Measurements from ENCODE around the gene ARRB1.
"Not testable (repeated sequence)": the region's sequence is repeated elsewhere in the genome, so short reads cannot be mapped to it uniquely, and the experiment has no call there.

Gene ARRB1

DNA sequence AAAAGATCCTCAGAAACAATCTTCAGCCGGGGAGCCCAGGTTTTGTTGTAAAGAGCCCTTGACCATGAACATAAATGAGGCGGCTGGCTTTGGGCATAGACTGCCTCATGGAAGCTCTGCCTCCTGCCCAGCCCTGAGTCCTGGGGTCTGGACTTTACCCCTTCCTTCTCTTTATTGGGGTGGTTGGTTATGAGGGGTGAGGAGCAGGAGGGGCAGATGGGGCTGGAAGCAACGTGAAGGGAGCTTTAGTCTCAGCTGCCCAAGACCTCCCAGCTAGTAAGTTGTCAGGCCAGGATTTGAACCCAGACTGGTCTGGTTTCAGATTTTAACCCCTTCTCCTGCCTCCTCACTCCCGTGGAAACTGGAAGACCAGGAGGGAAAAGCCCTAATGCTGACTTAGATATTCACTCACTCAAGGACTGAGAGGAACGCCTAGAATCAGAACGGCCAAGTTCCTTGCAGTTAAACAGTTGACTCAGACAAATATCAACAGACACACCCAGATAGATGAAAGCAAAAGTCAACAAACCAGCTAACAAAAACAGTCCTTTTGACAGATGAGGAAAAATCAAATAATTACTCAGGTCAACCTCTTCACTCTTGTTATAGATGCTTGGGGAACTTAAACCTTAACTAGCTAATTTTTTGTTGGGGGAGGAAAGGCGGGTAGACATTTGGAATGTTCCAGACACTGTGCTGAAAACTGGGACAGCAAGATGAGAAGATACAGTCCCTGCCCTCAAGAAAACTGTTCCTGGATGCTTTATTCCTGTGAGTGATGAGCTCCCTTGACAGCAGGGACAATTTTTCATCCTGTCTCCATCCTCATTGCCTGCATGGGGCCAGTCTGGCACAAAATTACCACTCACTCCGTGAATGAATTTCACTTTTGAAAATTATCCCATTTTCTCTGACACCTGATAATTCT, 20.8 kb upstream of the ARRB1 start:
- DNase-seq (ENCODE audit: low read depth), result no peak
- TF ChIP-seq CTCF (IDR thresholded peaks at IDR 0.05; ENCODE audit: control insufficient read depth, insufficient read depth, low read depth, low read length, missing control alignments), result no peak
- H3K4me3 ChIP-seq (ENCODE audit: control insufficient read depth, low read depth, low read length), result no peak overlapping the region

DNA sequence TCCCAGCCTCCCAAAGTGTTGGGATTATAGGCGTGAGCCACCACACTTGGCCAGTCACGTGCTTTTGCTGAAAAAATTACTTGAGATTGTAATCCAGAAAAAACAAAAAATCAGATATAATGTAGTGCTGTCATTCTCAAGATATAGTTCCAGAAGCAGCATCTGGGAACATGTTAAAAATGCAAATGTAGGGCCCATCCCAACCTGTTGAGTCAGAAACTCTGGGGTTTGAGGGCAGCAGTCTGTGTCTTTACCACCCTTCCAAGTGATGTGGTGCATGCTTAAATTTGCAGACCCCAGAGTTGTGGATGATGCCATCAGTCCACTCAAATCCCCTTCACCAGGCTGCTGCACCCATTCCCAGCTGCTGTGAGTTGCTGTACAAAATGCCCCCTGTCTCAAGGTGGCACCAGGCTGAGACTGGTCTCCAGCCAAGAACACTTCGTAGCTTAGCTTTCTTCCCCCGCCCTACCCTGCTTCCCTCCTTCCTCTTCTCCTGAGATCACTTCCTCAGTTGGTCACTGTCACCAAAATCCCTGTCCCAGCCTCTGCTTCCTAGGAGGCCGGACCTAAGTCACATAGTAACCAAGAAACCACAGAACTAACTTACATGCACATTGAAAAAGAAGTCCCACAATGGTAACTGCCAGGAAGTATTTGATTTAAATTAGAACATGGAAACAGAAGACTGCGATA, 18.2 kb upstream of the ARRB1 start:
- no peak for TF ChIP-seq CTCF (IDR thresholded peaks at IDR 0.05; ENCODE audit: control insufficient read depth, insufficient read depth, low read depth, low read length, missing control alignments)
- no peak for DNase-seq (ENCODE audit: low read depth)
- no peak overlapping the region for H3K4me3 ChIP-seq (ENCODE audit: control insufficient read depth, low read depth, low read length)

GRCh38 chr11:75366826-75367225, 15.4 kb upstream of the ARRB1 start:
- DNase-seq (ENCODE audit: low read depth); H3K4me3 ChIP-seq (ENCODE audit: control insufficient read depth, low read depth, low read length): not testable (repeated sequence)

GRCh38 chr11:75365711-75366181, 14.3 kb upstream of the ARRB1 start:
- no peak overlapping the region for H3K4me3 ChIP-seq (ENCODE audit: control insufficient read depth, low read depth, low read length)
- no peak for TF ChIP-seq CTCF (IDR thresholded peaks at IDR 0.05; ENCODE audit: control insufficient read depth, insufficient read depth, low read depth, low read length, missing control alignments)
- DNase-seq (ENCODE audit: low read depth), result no peak

- not testable (repeated sequence) for DNase-seq (ENCODE audit: low read depth); H3K4me3 ChIP-seq (ENCODE audit: control insufficient read depth, low read depth, low read length)
Observed at GRCh38 chr11:75362285-75362684, 10.8 kb upstream of the ARRB1 start.

DNA sequence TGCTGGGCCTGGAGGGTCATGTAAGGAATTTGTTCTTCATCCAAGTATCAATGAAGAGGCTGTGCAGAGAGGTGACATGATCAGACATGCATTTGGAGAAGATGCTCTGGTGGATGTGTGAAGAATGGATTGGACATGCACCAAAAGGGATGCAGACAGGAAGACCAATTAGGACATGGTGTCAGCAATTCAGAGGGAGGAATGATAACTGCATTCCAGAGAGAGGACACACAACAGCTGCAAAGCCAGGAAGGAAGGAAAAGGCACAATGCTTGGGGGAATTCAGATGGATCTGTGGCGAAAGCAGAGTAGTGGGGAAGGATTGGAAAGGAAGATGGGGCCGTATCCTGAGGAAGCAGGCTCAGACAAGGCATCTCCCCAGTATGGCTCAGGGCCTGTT, 5.2 kb upstream of the ARRB1 start:
- no peak for DNase-seq (ENCODE audit: low read depth)
- no peak overlapping the region for H3K4me3 ChIP-seq (ENCODE audit: control insufficient read depth, low read depth, low read length)
- TF ChIP-seq CTCF (IDR thresholded peaks at IDR 0.05; ENCODE audit: control insufficient read depth, insufficient read depth, low read depth, low read length, missing control alignments), result no peak

GRCh38 chr11:75355051-75355450, 3.6 kb upstream of the ARRB1 start:
- TF ChIP-seq CTCF (IDR thresholded peaks at IDR 0.05; ENCODE audit: control insufficient read depth, insufficient read depth, low read depth, low read length, missing control alignments), result no peak
- H3K4me3 ChIP-seq (ENCODE audit: control insufficient read depth, low read depth, low read length), result no peak overlapping the region
- DNase-seq (ENCODE audit: low read depth), result no peak
